Uterus (tissue), 2 donors: ENCODE data around the gene KCNQ4.

Experiments
- POLR2A ChIP-seq, 2 donors: fragments of 450-650 bp; IDR thresholded peaks; one replicate each; pipeline ENCODE4 v1.6.1; 2016; ENCODE audit warnings: antibody characterized with exemption in 2 of 2, mild to moderate bottlenecking in 1 of 2, moderate library complexity in 1 of 2
- TF ChIP-seq, protein P1 (sequence below), 4 experiments: fragments of 200-600 bp in 2 of 4; fragments of 450-650 bp in 2 of 4; sonication (generic) in 2 of 4; IDR thresholded peaks; one replicate each; pipeline ENCODE4 v1.5.1; 2016 to 2019; ENCODE audit warnings: antibody characterized with exemption in 4 of 4, mild to moderate bottlenecking in 2 of 4, moderate library complexity in 1 of 4

DNA sequence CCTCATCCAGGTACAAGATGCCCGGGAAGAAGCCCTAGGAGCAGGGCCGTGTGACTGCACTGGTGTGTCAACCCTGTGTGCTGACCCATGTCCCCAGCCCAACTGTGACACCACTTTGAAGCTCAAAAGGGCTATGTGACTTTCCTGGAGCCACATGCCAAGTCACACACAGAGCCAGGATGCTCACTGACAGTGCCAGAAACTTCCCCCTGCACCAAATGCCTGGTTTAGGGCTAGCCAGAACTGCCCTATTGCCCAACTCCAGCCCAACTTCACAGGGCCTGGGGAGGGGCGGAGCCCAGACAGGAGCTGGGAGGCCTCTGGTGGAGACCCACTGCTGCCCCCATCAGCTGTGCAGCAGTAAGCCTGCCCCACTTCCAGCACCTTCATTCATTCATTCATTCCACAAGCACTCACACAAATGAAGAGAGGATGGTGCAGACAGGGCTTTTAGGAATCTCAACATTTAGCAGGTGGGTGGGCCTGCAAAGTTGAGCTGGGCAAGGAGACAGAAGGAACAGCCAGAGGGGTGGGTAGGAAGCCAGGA, 36.7 kb downstream of the KCNQ4 start:
- TF ChIP-seq, protein P1, sequence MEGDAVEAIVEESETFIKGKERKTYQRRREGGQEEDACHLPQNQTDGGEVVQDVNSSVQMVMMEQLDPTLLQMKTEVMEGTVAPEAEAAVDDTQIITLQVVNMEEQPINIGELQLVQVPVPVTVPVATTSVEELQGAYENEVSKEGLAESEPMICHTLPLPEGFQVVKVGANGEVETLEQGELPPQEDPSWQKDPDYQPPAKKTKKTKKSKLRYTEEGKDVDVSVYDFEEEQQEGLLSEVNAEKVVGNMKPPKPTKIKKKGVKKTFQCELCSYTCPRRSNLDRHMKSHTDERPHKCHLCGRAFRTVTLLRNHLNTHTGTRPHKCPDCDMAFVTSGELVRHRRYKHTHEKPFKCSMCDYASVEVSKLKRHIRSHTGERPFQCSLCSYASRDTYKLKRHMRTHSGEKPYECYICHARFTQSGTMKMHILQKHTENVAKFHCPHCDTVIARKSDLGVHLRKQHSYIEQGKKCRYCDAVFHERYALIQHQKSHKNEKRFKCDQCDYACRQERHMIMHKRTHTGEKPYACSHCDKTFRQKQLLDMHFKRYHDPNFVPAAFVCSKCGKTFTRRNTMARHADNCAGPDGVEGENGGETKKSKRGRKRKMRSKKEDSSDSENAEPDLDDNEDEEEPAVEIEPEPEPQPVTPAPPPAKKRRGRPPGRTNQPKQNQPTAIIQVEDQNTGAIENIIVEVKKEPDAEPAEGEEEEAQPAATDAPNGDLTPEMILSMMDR (IDR thresholded peaks at IDR 0.05) = no peak
- no peak for TF ChIP-seq POLR2A (IDR thresholded peaks at IDR 0.05)
